ENCODE data around the gene HECTD2.

DNA sequence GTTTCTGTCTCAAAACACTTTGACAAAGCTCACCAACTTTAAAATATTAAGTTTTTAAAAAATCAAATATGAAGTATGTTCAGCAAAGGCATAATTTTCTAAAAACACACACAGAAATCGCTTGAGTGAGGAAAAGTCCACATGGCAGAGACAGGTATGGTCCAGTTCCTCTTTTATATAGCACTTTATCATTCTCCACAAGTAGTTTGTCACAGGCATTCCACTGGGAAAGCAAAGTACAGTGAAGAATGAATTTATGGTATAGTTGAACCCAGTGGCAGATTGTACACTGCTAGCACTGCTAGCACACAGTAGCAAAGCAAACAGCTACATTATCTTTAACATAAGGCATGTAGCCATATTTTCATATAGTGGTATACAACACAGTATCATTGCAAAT is 102.3 kb downstream of the HECTD2 start:
- TF ChIP-seq, protein P1, sequence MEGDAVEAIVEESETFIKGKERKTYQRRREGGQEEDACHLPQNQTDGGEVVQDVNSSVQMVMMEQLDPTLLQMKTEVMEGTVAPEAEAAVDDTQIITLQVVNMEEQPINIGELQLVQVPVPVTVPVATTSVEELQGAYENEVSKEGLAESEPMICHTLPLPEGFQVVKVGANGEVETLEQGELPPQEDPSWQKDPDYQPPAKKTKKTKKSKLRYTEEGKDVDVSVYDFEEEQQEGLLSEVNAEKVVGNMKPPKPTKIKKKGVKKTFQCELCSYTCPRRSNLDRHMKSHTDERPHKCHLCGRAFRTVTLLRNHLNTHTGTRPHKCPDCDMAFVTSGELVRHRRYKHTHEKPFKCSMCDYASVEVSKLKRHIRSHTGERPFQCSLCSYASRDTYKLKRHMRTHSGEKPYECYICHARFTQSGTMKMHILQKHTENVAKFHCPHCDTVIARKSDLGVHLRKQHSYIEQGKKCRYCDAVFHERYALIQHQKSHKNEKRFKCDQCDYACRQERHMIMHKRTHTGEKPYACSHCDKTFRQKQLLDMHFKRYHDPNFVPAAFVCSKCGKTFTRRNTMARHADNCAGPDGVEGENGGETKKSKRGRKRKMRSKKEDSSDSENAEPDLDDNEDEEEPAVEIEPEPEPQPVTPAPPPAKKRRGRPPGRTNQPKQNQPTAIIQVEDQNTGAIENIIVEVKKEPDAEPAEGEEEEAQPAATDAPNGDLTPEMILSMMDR (IDR thresholded peaks at IDR 0.05; ENCODE audit: insufficient read depth, low read length): no peak
- TF ChIP-seq POLR2AphosphoS5 (IDR thresholded peaks at IDR 0.05; ENCODE audit: low read depth) (no peak), GABPA (IDR thresholded peaks at IDR 0.05; ENCODE audit: low read depth) (no peak)
- TF ChIP-seq, protein P2, sequence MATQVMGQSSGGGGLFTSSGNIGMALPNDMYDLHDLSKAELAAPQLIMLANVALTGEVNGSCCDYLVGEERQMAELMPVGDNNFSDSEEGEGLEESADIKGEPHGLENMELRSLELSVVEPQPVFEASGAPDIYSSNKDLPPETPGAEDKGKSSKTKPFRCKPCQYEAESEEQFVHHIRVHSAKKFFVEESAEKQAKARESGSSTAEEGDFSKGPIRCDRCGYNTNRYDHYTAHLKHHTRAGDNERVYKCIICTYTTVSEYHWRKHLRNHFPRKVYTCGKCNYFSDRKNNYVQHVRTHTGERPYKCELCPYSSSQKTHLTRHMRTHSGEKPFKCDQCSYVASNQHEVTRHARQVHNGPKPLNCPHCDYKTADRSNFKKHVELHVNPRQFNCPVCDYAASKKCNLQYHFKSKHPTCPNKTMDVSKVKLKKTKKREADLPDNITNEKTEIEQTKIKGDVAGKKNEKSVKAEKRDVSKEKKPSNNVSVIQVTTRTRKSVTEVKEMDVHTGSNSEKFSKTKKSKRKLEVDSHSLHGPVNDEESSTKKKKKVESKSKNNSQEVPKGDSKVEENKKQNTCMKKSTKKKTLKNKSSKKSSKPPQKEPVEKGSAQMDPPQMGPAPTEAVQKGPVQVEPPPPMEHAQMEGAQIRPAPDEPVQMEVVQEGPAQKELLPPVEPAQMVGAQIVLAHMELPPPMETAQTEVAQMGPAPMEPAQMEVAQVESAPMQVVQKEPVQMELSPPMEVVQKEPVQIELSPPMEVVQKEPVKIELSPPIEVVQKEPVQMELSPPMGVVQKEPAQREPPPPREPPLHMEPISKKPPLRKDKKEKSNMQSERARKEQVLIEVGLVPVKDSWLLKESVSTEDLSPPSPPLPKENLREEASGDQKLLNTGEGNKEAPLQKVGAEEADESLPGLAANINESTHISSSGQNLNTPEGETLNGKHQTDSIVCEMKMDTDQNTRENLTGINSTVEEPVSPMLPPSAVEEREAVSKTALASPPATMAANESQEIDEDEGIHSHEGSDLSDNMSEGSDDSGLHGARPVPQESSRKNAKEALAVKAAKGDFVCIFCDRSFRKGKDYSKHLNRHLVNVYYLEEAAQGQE (IDR thresholded peaks at IDR 0.05; ENCODE audit: insufficient replicate concordance, low read depth): no peak

Data from HL-60 (cell line).